K562 (cell line): ENCODE measurements around the gene ZMPSTE24. TPM values are rescaled to one million over a fixed set of nuclear protein-coding genes. Genes with fewer than 3 reads are reported as not detected.

Experiments
- ATAC-seq: fragments of 200-7000 bp; cut with Tn5 transposase; 3 replicates; pipeline ENCODE4 v1.9.1; 2020; ENCODE audit warnings: moderate library complexity
- BruUV-seq: library from RNA; stranded (reverse); fragments of 400-500 nt; replicated peaks from 2 replicates; lab custom pipeline; 2021; lab: Mats Ljungman, UMichigan
- CTCF ChIA-PET: fragments of 300-600 bp; formaldehyde crosslinking; extraction: SDS; loops from one replicate; lab custom pipeline; 2021; ENCODE audit warnings: low intra/inter-chr PET ratio; lab: Yijun Ruan, JAX
- POLR2A ChIA-PET: fragments of 300-600, 350-650 bp; sonication (Branson Sonifier 250); formaldehyde crosslinking; extraction: SDS; loops from one replicate; lab custom pipeline; 2021; ENCODE audit warnings: antibody characterized with exemption, inconsistent platforms; lab: Yijun Ruan, JAX
- DNase-seq, 4 experiments: peaks; one replicate each; pipeline versions ENCODE4 v3.0.0 to v3.0.0-alpha.2; 2011 to 2018; ENCODE audit warnings: low spot score in 3 of 4, mixed read lengths in 3 of 4; ENCODE audit errors: extremely low read depth in 1 of 4
- FAIRE-seq: peaks from 2 replicates; lab custom pipeline; 2011; peaks lifted over from hg19 to GRCh38; lab: Jason Lieb, UNC
- H2AFZ ChIP-seq: 2 replicates; pipeline ENCODE4 v1.6.0; 2011; ENCODE audit warnings: low read depth, low read length, control low read depth, inconsistent platforms
- H3K27ac ChIP-seq: fragments of 200-600 bp; 3 replicates; pipeline ENCODE4 v1.8.0; 2011; ENCODE audit warnings: low read depth, mild to moderate bottlenecking, control low read depth, inconsistent platforms, low read length, moderate library complexity, mixed read lengths; ENCODE audit errors: extremely low read depth
- H3K27me3 ChIP-seq, 2 experiments: fragments of 300-600 bp in 1 of 2; 2 replicates in 1 of 2; 3 replicates in 1 of 2; pipeline versions ENCODE4 v1.6.0 to v1.8.0; 2011; ENCODE audit warnings: inconsistent platforms in 2 of 2, low read length in 2 of 2, mild to moderate bottlenecking in 1 of 2, mixed read lengths in 1 of 2, moderate library complexity in 1 of 2; ENCODE audit not compliant: control insufficient read depth in 2 of 2, insufficient read depth in 2 of 2
- H3K36me3 ChIP-seq: fragments of 300-600 bp; 3 replicates; pipeline ENCODE4 v1.8.0; 2011; ENCODE audit warnings: mild to moderate bottlenecking, low read length, inconsistent platforms; ENCODE audit not compliant: control insufficient read depth, insufficient read depth
- H3K4me1 ChIP-seq, 2 experiments: fragments of 200-600 bp in 1 of 2; replicated peaks in 1 of 2; 2 replicates in 1 of 2; 3 replicates in 1 of 2; pipeline versions ENCODE4 v1.5.1 to v1.8.0; 2011; ENCODE audit warnings: inconsistent platforms in 2 of 2, low read length in 2 of 2, mild to moderate bottlenecking in 1 of 2, mixed read lengths in 1 of 2, moderate library complexity in 1 of 2; ENCODE audit not compliant: control insufficient read depth in 2 of 2, insufficient read depth in 2 of 2
- H3K4me2 ChIP-seq: 2 replicates; pipeline ENCODE4 v1.6.1; 2011; ENCODE audit warnings: low read length, control low read depth, inconsistent platforms, mixed read lengths; ENCODE audit not compliant: insufficient read depth
- H3K4me3 ChIP-seq: fragments of 200-600 bp; sonication (generic), shearing (Covaris generic); 2 replicates; pipeline ENCODE4 v1.5.1; 2016; ENCODE audit warnings: control low read depth, inconsistent platforms
- H3K79me2 ChIP-seq: fragments of 200-600 bp; 3 replicates; pipeline ENCODE4 v1.8.0; 2011; ENCODE audit warnings: low read length, inconsistent platforms; ENCODE audit not compliant: control insufficient read depth, insufficient read depth
- H3K9ac ChIP-seq, 2 experiments: 2 replicates each; pipeline versions ENCODE4 v1.6.0 to v1.6.1; 2011; ENCODE audit warnings: low read depth in 2 of 2, low read length in 2 of 2, control low read depth in 1 of 2, inconsistent platforms in 1 of 2, mild to moderate bottlenecking in 1 of 2, mixed read lengths in 1 of 2; ENCODE audit not compliant: insufficient read depth in 1 of 2
- H3K9me1 ChIP-seq: one replicate; pipeline ENCODE4 v1.6.0; 2011; ENCODE audit warnings: inconsistent platforms, mild to moderate bottlenecking, low read length, moderate library complexity; ENCODE audit not compliant: control insufficient read depth, insufficient read depth
- H3K9me3 ChIP-seq: replicated peaks from 2 replicates; pipeline ENCODE4 v1.5.1; 2011; ENCODE audit warnings: low read depth, low read length, inconsistent platforms; ENCODE audit not compliant: control insufficient read depth, insufficient read depth
- H4K20me1 ChIP-seq: replicated peaks from 2 replicates; pipeline ENCODE4 v1.6.1; 2011; ENCODE audit warnings: low read length, inconsistent platforms, mixed read lengths; ENCODE audit not compliant: control insufficient read depth, insufficient read depth
- ARID1B ChIP-seq: fragments of 450-650 bp; IDR thresholded peaks from 2 replicates; pipeline ENCODE4 v1.6.1; 2016; ENCODE audit warnings: antibody characterized with exemption, mild to moderate bottlenecking, inconsistent platforms
- CEBPB ChIP-seq: fragments of 450-650 bp; IDR thresholded peaks from 2 replicates; pipeline ENCODE4 v1.6.1; 2016; ENCODE audit warnings: missing genetic modification characterization, missing compliant biosample characterization
- GATAD2A ChIP-seq: fragments of 450-650 bp; IDR thresholded peaks from 2 replicates; pipeline ENCODE4 v1.6.1; 2017
- IRF2 ChIP-seq: sonication (generic); formaldehyde crosslinking; IDR thresholded peaks from 2 replicates; pipeline ENCODE4 v1.8.1; 2022; ENCODE audit warnings: mild to moderate bottlenecking, missing genetic modification reagents
- ZFP36 ChIP-seq: fragments of 150-350 bp; IDR thresholded peaks from 2 replicates; pipeline ENCODE4 v1.6.1; 2018; ENCODE audit warnings: low read length, low read depth; ENCODE audit not compliant: partially characterized antibody
- ZNF431 ChIP-seq: sonication (generic); formaldehyde crosslinking; IDR thresholded peaks from 2 replicates; pipeline ENCODE4 v1.8.0; 2022; ENCODE audit warnings: mild to moderate bottlenecking, missing genetic modification reagents
- WGBS: fragments of 100-300 bp; shearing (Covaris generic); methylation state at CpG from one replicate; pipeline ENCODE4 v1.1.6; 2016; ENCODE audit warnings: low coverage, mixed read lengths; ENCODE audit not compliant: insufficient coverage; ENCODE audit errors: missing lambda C conversion rate; 5-methylcytosine and 5-hydroxymethylcytosine counted together
- in situ Hi-C: fragments of 300-500 bp; cut with MboI; formaldehyde crosslinking; loops from 4 replicates; pipeline ENCODE4 v1.15.0; 2018; ENCODE audit warnings: inconsistent platforms, mixed read lengths
- intact Hi-C: fragments of 100-400 bp; cut with micrococcal nuclease; formaldehyde crosslinking; loops from 2 replicates; pipeline ENCODE4 v1.14.2; 2022
- polyA plus RNA-seq, 8 experiments: library from polyadenylated mRNA; depleted of rRNA in 4 of 8; stranded (reverse) in 5 of 8; unstranded in 3 of 8; fragments of >200 nt; fragmentation: Nextera tagmentation in 2 of 8; fragmentation: Illumina TruSeq in 1 of 8; extraction: Ambion mirVana in 2 of 8; extraction: Trizol in 1 of 8; gene quantifications; 2 replicates each; pipeline versions ENCODE4 v1.2.1 to v1.2.3, GENCODE V29; 2011 to 2014; ENCODE audit warnings: inconsistent platforms in 1 of 8, missing spikeins in 1 of 8
- total RNA-seq, 7 experiments: library from RNA; depleted of rRNA in 6 of 7; stranded (reverse); fragments of >200 nt in 6 of 7; fragmentation: Illumina TruSeq in 2 of 7; extraction: Trizol in 2 of 7; gene quantifications; 2 replicates each; pipeline versions ENCODE4 v1.2.1 to v1.2.3, GENCODE V29; 2011 to 2021; ENCODE audit warnings: low replicate concordance in 1 of 7
- TF ChIP-seq, protein P1 (sequence below): sonication (generic); formaldehyde crosslinking; IDR thresholded peaks from 2 replicates; pipeline ENCODE4 v1.8.1; 2023; ENCODE audit warnings: mild to moderate bottlenecking, missing genetic modification reagents
- TF ChIP-seq, protein P2 (sequence below): fragments of 250-450 bp; sonication (Bioruptor Pico); IDR thresholded peaks from 2 replicates; pipeline ENCODE4 v1.4.0; 2020; ENCODE audit warnings: borderline replicate concordance

ZMPSTE24 gene
- total and polyA plus RNA-seq, 9 of the 15 experiments (the other 6 are each of a cell fraction or from before 2014, with no cell fraction given) = 30.7 to 75.9 (median 64.3) TPM

- no TSS peak for BruUV-seq
- no peak overlapping the region for H3K4me2 ChIP-seq
Observed at GRCh38 chr1:40306296-40306695, 48.3 kb downstream of the ZMPSTE24 start.

DNA sequence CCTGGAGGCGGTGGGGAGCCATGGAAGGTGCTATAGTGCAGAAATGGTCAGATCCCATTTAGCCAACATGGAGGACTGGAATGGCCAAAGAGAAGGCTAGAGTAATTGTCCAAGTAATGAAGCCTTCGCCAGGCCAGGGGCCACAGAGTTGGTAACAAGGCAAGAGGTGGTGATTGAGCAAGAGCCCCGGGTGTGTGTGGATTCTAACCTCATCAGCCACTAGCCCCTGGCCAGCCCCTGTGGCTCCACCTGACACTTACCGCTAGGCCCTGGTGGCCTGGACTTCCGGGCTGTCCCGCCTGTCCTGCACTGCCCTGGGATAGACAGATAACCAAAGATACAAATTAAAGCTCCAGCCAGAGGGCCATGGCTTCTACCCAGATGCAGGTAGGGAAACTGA, 49.1 kb downstream of the ZMPSTE24 start:
- 44% methylated on average over 6 of the region's 6 CpGs for WGBS
- H3K9me1 ChIP-seq = no peaks in the 10 kb centered on the region
- no peaks in the 10 kb centered on the region; a peak in 1 of 5 replicates for H3K27me3 ChIP-seq
- H3K36me3 ChIP-seq = no peaks in the 10 kb centered on the region
- no peaks in the 10 kb centered on the region for H3K9me3 ChIP-seq
- no peak overlapping the region for H2AFZ ChIP-seq
- TF ChIP-seq CEBPB (tag) = peak; percentile 48
- no peak for TF ChIP-seq GATAD2A
- TF ChIP-seq, protein P1, sequence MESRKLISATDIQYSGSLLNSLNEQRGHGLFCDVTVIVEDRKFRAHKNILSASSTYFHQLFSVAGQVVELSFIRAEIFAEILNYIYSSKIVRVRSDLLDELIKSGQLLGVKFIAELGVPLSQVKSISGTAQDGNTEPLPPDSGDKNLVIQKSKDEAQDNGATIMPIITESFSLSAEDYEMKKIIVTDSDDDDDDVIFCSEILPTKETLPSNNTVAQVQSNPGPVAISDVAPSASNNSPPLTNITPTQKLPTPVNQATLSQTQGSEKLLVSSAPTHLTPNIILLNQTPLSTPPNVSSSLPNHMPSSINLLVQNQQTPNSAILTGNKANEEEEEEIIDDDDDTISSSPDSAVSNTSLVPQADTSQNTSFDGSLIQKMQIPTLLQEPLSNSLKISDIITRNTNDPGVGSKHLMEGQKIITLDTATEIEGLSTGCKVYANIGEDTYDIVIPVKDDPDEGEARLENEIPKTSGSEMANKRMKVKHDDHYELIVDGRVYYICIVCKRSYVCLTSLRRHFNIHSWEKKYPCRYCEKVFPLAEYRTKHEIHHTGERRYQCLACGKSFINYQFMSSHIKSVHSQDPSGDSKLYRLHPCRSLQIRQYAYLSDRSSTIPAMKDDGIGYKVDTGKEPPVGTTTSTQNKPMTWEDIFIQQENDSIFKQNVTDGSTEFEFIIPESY (CRISPR knock-in tag) = peak; percentile 80
- no peak for TF ChIP-seq ZNF431
- peak; percentile 38 for TF ChIP-seq ZFP36
- TF ChIP-seq, protein P2, sequence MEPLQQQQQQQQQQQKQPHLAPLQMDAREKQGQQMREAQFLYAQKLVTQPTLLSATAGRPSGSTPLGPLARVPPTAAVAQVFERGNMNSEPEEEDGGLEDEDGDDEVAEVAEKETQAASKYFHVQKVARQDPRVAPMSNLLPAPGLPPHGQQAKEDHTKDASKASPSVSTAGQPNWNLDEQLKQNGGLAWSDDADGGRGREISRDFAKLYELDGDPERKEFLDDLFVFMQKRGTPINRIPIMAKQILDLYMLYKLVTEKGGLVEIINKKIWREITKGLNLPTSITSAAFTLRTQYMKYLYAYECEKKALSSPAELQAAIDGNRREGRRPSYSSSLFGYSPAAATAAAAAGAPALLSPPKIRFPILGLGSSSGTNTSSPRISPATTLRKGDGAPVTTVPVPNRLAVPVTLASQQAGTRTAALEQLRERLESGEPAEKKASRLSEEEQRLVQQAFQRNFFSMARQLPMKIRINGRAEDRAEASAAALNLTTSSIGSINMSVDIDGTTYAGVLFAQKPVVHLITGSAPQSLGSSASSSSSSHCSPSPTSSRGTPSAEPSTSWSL (CRISPR knock-in tag) = no peak
- POLR2A ChIA-PET = no interaction called here
- ATAC-seq (no peak), FAIRE-seq (peak; percentile 6), DNase-seq (no peak)
- intact Hi-C loops (no loop called here), in situ Hi-C loops (loop anchor here (10.0 kb wide), 1 partner anchor 152 kb away; no protein-coding TSS in a partner anchor)
- H3K4me3 ChIP-seq = no peak overlapping the region
- no peak overlapping the region for H3K27ac ChIP-seq
- peak overlapping the region in 1 of 2 experiments; percentile 70; a peak in 1 of 4 replicates for H3K9ac ChIP-seq
- BruUV-seq = no TSS peak
- no peaks in the 10 kb centered on the region for H3K79me2 ChIP-seq
- peaks cover 8 to 27% of the 10 kb centered on the region in 2 experiments; a peak in 4 of 5 replicates for H3K4me1 ChIP-seq
- CTCF ChIA-PET = no interaction called here
- H3K4me2 ChIP-seq = no peak overlapping the region
- H4K20me1 ChIP-seq = no peaks in the 10 kb centered on the region

More at GRCh38 chr1:40306296-40306695, 48.3 kb downstream of the ZMPSTE24 start:
- ChIA-PET POLR2A (interaction anchor here (0.9 to 1.2 kb wide), 3 partner anchors 10 to 226 kb away, joined by 4 to 5 read pairs (median 4); no protein-coding TSS in a partner anchor), CTCF (no interaction called here)
- Histone ChIP-seq H3K79me2 (no peaks in the 10 kb centered on the region), H3K9me3 (no peaks in the 10 kb centered on the region), H2AFZ (no peak overlapping the region), H3K9ac (no peak overlapping the region; a peak in 1 of 4 replicates), H3K27me3 (peaks cover 0 to 2% of the 10 kb centered on the region in 2 experiments; a peak in 1 of 5 replicates), H3K36me3 (no peaks in the 10 kb centered on the region), H4K20me1 (no peaks in the 10 kb centered on the region), H3K9me1 (no peaks in the 10 kb centered on the region), H3K4me3 (no peak overlapping the region), H3K27ac (no peak overlapping the region)
- DNase-seq = no peak
- no peak for ATAC-seq
- FAIRE-seq = no peak
- intact Hi-C loops = no loop called here
- WGBS = 43% methylated on average over 4 of the region's 4 CpGs
- TF ChIP-seq ARID1B = no peak
- 0 out of 2 replicates have a peak, but pooled peaks have one; percentile 23 for TF ChIP-seq IRF2 (CRISPR knock-in tag)
- TF ChIP-seq, all 486 proteins: peak for 1
- peaks cover 0 to 19% of the 10 kb centered on the region in 2 experiments; a peak in 3 of 5 replicates for H3K4me1 ChIP-seq
- in situ Hi-C loops = loop anchor here (10.0 kb wide), 1 partner anchor 151 kb away; no protein-coding TSS in a partner anchor
